H9 (cell line): Measurements from ENCODE around the gene BCL11B. TPM values are rescaled to one million over a fixed set of nuclear protein-coding genes. Genes with fewer than 3 reads are reported as not detected.

ENCODE experiments used
- DNase-seq: peaks from one replicate; pipeline ENCODE4 v3.0.0-alpha.2; 2017
- H2AFZ ChIP-seq: one replicate; pipeline ENCODE4 v1.6.1; 2013; ENCODE audit warnings: mild to moderate bottlenecking, low read length, control low read depth, moderate library complexity
- H2AK5ac ChIP-seq: 2 replicates; pipeline ENCODE4 v1.6.1; 2013; ENCODE audit warnings: low read length, control low read depth, mixed read lengths; ENCODE audit not compliant: insufficient read length
- H2BK120ac ChIP-seq: one replicate; pipeline ENCODE4 v1.6.1; 2013; ENCODE audit warnings: low read depth, mild to moderate bottlenecking, low read length, control low read depth, inconsistent platforms; ENCODE audit not compliant: poor library complexity, severe bottlenecking
- H2BK12ac ChIP-seq: 2 replicates; pipeline ENCODE4 v1.6.1; 2013; ENCODE audit warnings: low read length, control low read depth, mixed read lengths, low read depth; ENCODE audit not compliant: insufficient read length
- H2BK15ac ChIP-seq: 2 replicates; pipeline ENCODE4 v1.6.1; 2013; ENCODE audit warnings: low read depth, low read length, control low read depth
- H2BK20ac ChIP-seq: one replicate; pipeline ENCODE4 v1.6.1; 2013; ENCODE audit warnings: low read depth, mild to moderate bottlenecking, low read length, control low read depth, inconsistent platforms; ENCODE audit not compliant: poor library complexity, severe bottlenecking
- H2BK5ac ChIP-seq: 2 replicates; pipeline ENCODE4 v1.6.1; 2013; ENCODE audit warnings: low read length, control low read depth, mixed read lengths; ENCODE audit not compliant: insufficient read length
- H3K14ac ChIP-seq: 2 replicates; pipeline ENCODE4 v1.6.1; 2013; ENCODE audit warnings: low read length, control low read depth; ENCODE audit not compliant: insufficient read depth
- H3K18ac ChIP-seq: 2 replicates; pipeline ENCODE4 v1.6.1; 2013; ENCODE audit warnings: low read depth, mild to moderate bottlenecking, mixed read lengths, low read length, control low read depth; ENCODE audit not compliant: insufficient read length
- H3K23ac ChIP-seq: 2 replicates; pipeline ENCODE4 v1.6.1; 2013; ENCODE audit warnings: low read length, control low read depth, mixed read lengths, low read depth; ENCODE audit not compliant: insufficient read length
- H3K23me2 ChIP-seq: 2 replicates; pipeline ENCODE4 v1.6.1; 2013; ENCODE audit warnings: low read depth, mild to moderate bottlenecking, mixed read lengths, low read length, control low read depth; ENCODE audit not compliant: insufficient read length, poor library complexity, severe bottlenecking
- H3K27ac ChIP-seq: 2 replicates; pipeline ENCODE4 v1.5.1; 2013; ENCODE audit warnings: low read length, control low read depth, mixed read lengths, low read depth; ENCODE audit not compliant: insufficient read length
- H3K27me3 ChIP-seq: 2 replicates; pipeline ENCODE4 v1.6.1; 2013; ENCODE audit warnings: low read length, control low read depth, inconsistent platforms; ENCODE audit not compliant: insufficient read depth
- H3K4ac ChIP-seq: 2 replicates; pipeline ENCODE4 v1.6.1; 2013; ENCODE audit warnings: low read depth, mild to moderate bottlenecking, control low read depth, inconsistent platforms, low read length, moderate library complexity
- H3K4me1 ChIP-seq: 2 replicates; pipeline ENCODE4 v1.6.1; 2013; ENCODE audit warnings: low read length, control low read depth, inconsistent platforms; ENCODE audit not compliant: insufficient read depth
- H3K4me2 ChIP-seq: 2 replicates; pipeline ENCODE4 v1.6.1; 2013; ENCODE audit warnings: low read length, control low read depth, mixed read lengths; ENCODE audit not compliant: insufficient read length, insufficient read depth
- H3K56ac ChIP-seq: 2 replicates; pipeline ENCODE4 v1.6.1; 2013; ENCODE audit warnings: low read depth, mild to moderate bottlenecking, mixed read lengths, low read length, control low read depth; ENCODE audit not compliant: insufficient read length
- H3K79me1 ChIP-seq: 2 replicates; pipeline ENCODE4 v1.6.1; 2013; ENCODE audit warnings: low read depth, mild to moderate bottlenecking, moderate library complexity, low read length, control low read depth, inconsistent platforms; ENCODE audit not compliant: insufficient read depth, poor library complexity, severe bottlenecking
- H3K79me2 ChIP-seq: 2 replicates; pipeline ENCODE4 v1.6.1; 2013; ENCODE audit warnings: low read length, control low read depth, inconsistent platforms; ENCODE audit not compliant: insufficient read depth
- H3K9ac ChIP-seq: 2 replicates; pipeline ENCODE4 v1.6.1; 2013; ENCODE audit warnings: low read length, control low read depth, mixed read lengths; ENCODE audit not compliant: insufficient read length; ENCODE audit errors: extremely low read depth
- H3K9me3 ChIP-seq: one replicate; pipeline ENCODE4 v1.6.1; 2013; ENCODE audit warnings: low read depth, low read length, inconsistent platforms; ENCODE audit not compliant: control insufficient read depth
- H3T11ph ChIP-seq: one replicate; pipeline ENCODE4 v1.6.1; 2013; ENCODE audit warnings: mild to moderate bottlenecking, low read length, control low read depth, inconsistent platforms
- H4K20me1 ChIP-seq: one replicate; pipeline ENCODE4 v1.6.1; 2013; ENCODE audit not compliant: control insufficient read depth, insufficient read length, insufficient read depth
- H4K5ac ChIP-seq: 2 replicates; pipeline ENCODE4 v1.6.1; 2013; ENCODE audit warnings: low read depth, mild to moderate bottlenecking, mixed read lengths, low read length, control low read depth; ENCODE audit not compliant: insufficient read length
- H4K8ac ChIP-seq: replicated peaks from 2 replicates; pipeline ENCODE4 v1.6.1; 2013; ENCODE audit warnings: low read length, control low read depth, mixed read lengths, low read depth; ENCODE audit not compliant: insufficient read length
- H4K91ac ChIP-seq: 2 replicates; pipeline ENCODE4 v1.6.1; 2013; ENCODE audit warnings: low read depth, mild to moderate bottlenecking, moderate library complexity, mixed read lengths, low read length, control low read depth; ENCODE audit not compliant: insufficient read length
- H3K27ac Mint-ChIP-seq, 3 experiments: 2 replicates in 2 of 3; 3 replicates in 1 of 3; pipeline ENCODE4 v1.8.0; 2020 to 2021; ENCODE audit warnings: mixed read lengths in 3 of 3, mild to moderate bottlenecking in 1 of 3, moderate library complexity in 1 of 3
- H3K27me3 Mint-ChIP-seq: 2 replicates; pipeline ENCODE4 v1.8.0; 2021; ENCODE audit warnings: low read depth, mild to moderate bottlenecking, moderate library complexity, mixed read lengths
- H3K36me3 Mint-ChIP-seq, 3 experiments: 2 replicates in 2 of 3; 3 replicates in 1 of 3; pipeline ENCODE4 v1.8.0; 2020 to 2021; ENCODE audit warnings: low read depth in 3 of 3, mixed read lengths in 3 of 3; ENCODE audit not compliant: insufficient read depth in 1 of 3
- H3K4me1 Mint-ChIP-seq, 2 experiments: 2 replicates each; pipeline ENCODE4 v1.8.0; 2020; ENCODE audit warnings: mixed read lengths in 2 of 2
- H3K4me3 Mint-ChIP-seq, 2 experiments: 2 replicates in 1 of 2; 3 replicates in 1 of 2; pipeline ENCODE4 v1.8.0; 2020 to 2021; ENCODE audit warnings: mild to moderate bottlenecking in 2 of 2, mixed read lengths in 2 of 2, moderate library complexity in 1 of 2
- H3K9me3 Mint-ChIP-seq, 2 experiments: 2 replicates in 1 of 2; 3 replicates in 1 of 2; pipeline ENCODE4 v1.8.0; 2020; ENCODE audit warnings: mild to moderate bottlenecking in 2 of 2, mixed read lengths in 2 of 2, moderate library complexity in 1 of 2
- CTCF ChIP-seq: fragments of 200-600 bp; sonication (generic); conservative IDR thresholded peaks from 3 replicates; pipeline ENCODE4 v1.8.0; 2021; ENCODE audit warnings: antibody characterized with exemption, mild to moderate bottlenecking
- WGBS: extraction: QIAGEN DNeasy Blood & Tissue Kit; methylation state at CpG from one replicate; pipeline ENCODE4 v1.1.7; 2013; ENCODE audit warnings: missing lambda C conversion rate, low lambda C conversion rate, mixed read lengths; ENCODE audit not compliant: insufficient read length; ENCODE audit errors: extremely low coverage; 5-methylcytosine and 5-hydroxymethylcytosine counted together
- total RNA-seq: library from RNA; stranded (reverse); gene quantifications from 2 replicates; pipeline ENCODE4 v1.2.1, GENCODE V29; 2021

The BCL11B gene
- total RNA-seq, 1 experiment from 2014 or later, result 4.9 TPM

GRCh38 chr14:99134516-99135046, 137.4 kb downstream of the BCL11B start:
- Mint-ChIP-seq H3K4me3 (no peak overlapping the region; a peak in 1 of 5 replicates), H3K27me3 (peaks cover 2% of the 10 kb centered on the region), H3K36me3 (no peaks in the 10 kb centered on the region; a peak in 1 of 7 replicates), H3K27ac (no peak overlapping the region), H3K9me3 (no peaks in the 10 kb centered on the region), H3K4me1 (peaks cover 22 to 26% of the 10 kb centered on the region in 2 experiments)
- H2BK12ac ChIP-seq, result no peak overlapping the region
- no peak overlapping the region for H4K5ac ChIP-seq
- no peak overlapping the region for H4K8ac ChIP-seq
- no peak overlapping the region for H3K4ac ChIP-seq
- no peak overlapping the region for H2BK20ac ChIP-seq
- no peak overlapping the region for H3K56ac ChIP-seq
- no peak overlapping the region for H3K23ac ChIP-seq
- H3K14ac ChIP-seq, result no peak overlapping the region
- no peaks in the 10 kb centered on the region for H3K27me3 ChIP-seq
- no peak overlapping the region for H2AFZ ChIP-seq
- no peaks in the 10 kb centered on the region for H3K79me1 ChIP-seq
- no peaks in the 10 kb centered on the region for H3K79me2 ChIP-seq
- no peak overlapping the region for H3K4me2 ChIP-seq
- no peaks in the 10 kb centered on the region for H3K4me1 ChIP-seq
- H3T11ph ChIP-seq, result no peak overlapping the region
- H4K20me1 ChIP-seq, result no peaks in the 10 kb centered on the region
- no peak overlapping the region for H3K27ac ChIP-seq
- H4K91ac ChIP-seq, result no peak overlapping the region
- no peak overlapping the region for H2BK5ac ChIP-seq
- no peak overlapping the region for H3K18ac ChIP-seq
- no peak overlapping the region for H3K9ac ChIP-seq
- WGBS, result no CpG with 5 or more reads among the region's 8 CpGs
- H3K9me3 ChIP-seq, result no peaks in the 10 kb centered on the region
- TF ChIP-seq CTCF, result no peak
- no peak overlapping the region for H2AK5ac ChIP-seq
- no peak overlapping the region for H2BK120ac ChIP-seq
- H2BK15ac ChIP-seq, result no peak overlapping the region
- no peaks in the 10 kb centered on the region for H3K23me2 ChIP-seq
- no peak for DNase-seq
